ENCODE measurements around the gene EFR3B.
"Not testable (repeated sequence)": the region's sequence is repeated elsewhere in the genome, so short reads cannot be mapped to it uniquely, and the experiment has no call there.

The EFR3B gene

DNA sequence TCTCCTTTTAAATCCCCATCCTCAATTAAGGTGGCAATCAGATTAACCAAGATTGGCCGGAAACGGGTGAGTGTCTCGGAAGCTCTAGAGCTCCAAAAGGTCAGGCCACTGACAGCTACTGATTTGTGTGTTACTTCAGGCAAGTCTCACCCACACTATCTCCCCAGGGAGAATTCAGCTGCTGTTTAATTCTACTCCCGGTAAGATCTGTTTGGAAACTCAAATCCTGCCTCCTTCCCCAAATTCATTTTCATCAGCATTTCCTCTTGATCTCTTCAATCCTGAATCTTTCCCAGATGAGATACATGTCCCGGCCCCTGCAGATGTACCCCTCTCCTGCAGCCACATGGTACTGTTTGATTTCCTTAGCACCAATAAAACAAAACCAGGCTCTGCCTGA, 34.9 kb downstream of the EFR3B start:
- no peak for DNase-seq

DNA sequence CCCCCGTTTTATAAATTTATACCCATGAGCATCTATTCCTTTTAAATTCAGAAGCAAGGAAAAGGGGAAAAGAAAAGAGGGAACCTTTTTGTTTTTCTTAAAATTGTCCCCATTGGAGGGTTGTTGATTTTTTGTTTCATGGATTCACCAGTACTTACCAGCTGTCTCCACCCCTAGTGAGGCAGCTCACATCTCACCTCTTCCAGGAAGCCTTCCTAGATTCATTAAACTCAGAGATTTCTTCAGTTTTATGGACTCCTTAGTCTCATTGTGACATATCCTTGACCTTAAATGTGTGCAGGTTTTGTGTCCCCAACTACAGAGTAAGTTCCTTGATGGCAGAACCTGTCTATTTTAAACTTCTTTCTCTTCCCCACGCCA, 35.9 kb downstream of the EFR3B start:
- DNase-seq, result no peak

DNA sequence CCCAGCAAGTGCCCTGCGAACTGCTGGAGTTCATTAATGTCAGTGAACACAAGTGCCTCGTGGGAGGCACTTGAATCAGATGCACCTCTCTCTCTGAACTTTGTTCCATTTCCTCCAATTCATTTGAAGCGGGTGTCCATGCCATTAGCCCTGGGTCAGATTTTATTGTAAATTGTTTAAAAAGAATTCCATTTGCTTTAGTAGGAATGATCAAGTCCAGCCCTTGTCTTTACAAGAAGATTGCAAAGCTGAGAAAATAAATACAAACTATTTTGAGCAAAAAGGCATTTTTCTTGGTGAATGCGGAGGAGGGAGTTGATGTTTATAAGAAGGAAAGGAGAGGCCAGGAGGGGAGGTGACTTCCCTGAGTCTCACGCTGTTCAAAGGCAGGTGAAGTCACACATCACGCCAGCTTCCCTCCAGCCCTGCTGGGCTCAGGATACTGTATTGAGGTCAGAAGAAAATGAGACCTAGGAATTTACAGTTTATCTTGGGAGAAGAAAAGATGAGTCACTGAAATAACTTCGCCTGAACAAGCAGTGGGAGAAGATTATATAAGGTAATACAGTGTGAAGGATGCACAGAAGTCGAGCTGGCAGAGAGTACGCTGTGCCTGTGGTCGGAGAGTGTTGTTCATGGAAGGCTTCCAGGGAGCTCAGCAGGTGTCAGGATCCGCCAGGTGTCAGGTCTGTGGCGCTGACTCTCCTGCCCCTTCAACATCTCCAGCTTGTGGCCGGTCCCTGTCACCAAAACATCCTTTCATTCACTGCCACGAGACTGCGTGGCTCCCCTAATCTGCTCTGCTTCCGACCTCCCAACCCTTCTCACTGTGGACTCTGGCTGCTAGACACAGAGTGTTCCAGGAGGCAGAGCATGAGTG, 36.5 kb downstream of the EFR3B start:
- DNase-seq, result no peak

DNA sequence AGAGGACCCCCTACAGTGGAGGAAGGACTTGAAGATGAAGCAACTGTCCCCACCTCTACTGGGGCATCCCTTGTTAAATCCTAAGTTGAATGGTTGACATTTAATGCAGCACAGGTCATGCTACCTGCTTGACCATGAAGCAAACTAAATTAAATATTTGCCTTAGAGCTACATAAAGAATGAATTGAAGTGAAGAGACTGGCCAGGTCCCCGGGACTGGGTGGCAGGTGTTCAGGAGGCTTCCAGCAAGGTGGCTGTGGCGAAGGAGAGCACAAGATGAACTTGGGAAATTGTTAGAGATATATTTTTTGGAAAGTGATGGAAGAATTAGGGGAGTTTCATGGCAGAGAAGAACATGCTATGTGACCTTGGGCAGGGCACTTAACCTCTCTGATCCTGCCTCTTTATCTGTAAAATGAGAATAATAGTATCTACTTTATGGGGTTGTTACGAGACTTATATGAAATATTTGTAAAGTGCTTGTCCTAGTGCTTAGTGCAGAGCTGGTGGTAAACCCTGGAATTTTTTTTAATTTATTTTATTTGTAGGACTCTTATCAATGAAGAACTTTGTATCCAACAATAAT, 37.3 kb downstream of the EFR3B start:
- DNase-seq, result no peak

DNA sequence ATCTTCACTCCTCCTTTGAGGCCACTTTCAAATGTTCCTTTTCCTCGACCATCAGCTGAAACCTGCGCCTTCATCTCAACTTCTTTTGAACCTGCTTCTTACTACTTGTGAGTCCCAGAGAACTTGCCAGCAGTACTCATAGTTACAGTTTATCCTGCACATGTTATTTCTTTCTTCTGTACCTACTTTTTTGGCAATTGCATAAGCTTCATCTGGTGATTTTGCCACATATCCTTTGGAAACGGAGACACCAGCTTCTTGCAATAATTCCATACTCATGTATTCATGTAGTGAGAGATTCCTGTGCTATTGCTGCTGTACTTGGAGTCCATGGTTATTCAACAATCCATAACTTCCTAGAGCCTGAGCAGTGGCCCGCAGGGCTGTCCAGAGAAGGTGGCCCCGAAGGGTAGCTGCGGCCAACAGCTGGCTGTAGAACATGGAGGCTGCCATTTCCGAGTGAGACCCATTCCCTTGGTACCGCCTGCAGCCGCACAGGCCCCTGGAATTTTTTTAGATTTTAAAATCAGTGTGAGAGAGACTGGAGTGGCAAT, 39.4 kb downstream of the EFR3B start:
- DNase-seq, result no peak

DNA sequence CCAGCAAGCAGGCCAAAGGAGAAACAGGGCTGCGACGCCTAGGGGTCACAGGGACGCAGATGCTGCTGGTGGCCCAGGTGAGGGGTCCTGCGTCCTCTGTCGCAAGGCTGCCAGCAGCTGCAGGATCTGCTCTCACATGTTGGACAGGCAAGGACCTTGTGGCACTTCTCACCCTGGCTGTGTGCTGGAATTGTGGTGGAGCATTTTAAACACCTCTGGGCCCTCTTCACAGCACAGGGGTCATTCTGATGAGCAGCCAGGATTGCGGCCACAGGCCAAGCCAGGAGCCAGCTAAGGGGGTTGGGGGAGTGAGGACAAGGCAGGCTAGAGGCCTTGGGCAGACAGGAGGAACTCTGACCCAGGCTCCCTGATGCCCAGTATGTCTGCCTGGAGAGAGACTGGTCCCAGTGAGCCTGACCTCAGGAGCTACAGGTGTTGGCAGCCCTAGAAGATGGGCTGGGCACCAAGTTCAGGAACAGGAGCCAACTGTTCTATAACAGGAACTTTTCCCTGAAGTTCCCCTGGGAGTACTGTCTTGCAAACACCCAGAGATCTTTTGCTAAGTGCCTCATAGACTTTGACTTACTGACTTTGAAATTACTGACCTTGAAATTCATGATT, 40.2 kb downstream of the EFR3B start:
- DNase-seq, result no peak

DNA sequence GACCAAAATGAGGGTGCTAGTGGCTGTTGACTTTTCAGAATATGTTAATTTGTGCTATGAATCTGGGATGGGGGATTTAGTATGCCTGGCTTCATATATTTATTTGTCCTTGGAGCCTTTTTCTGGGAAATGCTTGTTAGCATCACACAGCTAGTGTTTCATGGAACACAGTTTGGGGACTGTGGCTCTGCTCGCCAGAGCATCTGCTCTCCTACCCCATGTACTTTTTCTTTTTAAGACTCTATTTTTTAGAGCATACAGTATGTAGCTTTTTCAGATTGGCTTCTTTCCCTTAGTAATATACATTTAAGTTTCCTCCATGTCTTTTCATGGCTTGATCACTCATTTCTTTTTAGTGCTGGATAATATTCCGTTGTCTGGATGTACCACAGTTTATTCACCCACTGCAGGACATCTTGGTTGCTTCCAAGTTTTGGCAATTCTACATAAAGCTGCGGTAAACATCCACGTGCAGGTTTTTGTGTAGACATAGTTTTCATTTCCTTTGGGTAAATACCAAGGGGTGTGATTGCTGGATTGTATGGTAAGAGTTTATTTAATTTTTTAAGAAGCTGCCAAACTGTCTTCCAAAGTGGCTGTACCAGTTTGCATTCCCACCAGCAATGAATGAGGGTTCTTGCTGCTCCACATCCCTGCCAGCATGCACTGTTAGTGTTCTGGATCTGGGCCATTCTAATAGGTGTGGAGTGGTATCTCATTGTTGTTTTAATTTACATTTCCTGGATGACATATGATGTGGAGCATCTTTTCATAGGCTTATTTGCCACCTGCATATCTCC, 44.1 kb downstream of the EFR3B start:
- no peak for DNase-seq

DNA sequence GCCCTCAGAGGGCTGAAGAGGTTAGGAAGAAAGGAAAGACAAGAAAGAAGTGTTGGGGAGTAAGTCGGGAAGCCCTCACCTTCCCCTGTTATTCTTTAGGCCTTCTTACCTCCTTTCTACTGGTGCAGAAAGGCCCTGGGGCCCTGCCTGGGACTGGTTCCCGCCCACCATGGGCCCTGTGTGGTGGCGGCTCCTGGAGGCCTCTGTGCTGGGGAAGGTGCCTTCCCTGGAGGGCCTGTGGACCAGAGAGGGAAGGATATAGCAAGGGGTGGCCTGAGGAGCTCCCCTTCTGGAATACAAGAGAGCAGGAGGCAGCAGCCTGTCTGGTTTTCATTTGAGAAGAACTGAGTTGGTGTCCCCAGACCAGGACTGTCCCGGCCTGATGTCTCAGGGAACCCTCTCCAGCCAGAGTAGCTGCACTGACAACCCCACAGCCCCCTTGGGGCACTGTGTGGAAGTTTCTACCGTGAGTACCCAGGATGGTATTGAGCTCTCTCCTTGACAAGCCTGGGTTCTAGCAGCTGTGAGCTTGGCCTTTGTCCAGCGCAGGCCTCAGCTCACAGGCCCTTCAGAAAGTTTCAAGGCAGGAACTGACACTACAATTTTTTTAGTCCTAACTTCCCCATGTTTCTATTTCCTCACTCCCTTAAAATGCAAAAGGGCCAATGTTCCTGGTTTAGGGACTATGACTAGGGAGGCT, 47.1 kb downstream of the EFR3B start:
- no peak for DNase-seq

DNA sequence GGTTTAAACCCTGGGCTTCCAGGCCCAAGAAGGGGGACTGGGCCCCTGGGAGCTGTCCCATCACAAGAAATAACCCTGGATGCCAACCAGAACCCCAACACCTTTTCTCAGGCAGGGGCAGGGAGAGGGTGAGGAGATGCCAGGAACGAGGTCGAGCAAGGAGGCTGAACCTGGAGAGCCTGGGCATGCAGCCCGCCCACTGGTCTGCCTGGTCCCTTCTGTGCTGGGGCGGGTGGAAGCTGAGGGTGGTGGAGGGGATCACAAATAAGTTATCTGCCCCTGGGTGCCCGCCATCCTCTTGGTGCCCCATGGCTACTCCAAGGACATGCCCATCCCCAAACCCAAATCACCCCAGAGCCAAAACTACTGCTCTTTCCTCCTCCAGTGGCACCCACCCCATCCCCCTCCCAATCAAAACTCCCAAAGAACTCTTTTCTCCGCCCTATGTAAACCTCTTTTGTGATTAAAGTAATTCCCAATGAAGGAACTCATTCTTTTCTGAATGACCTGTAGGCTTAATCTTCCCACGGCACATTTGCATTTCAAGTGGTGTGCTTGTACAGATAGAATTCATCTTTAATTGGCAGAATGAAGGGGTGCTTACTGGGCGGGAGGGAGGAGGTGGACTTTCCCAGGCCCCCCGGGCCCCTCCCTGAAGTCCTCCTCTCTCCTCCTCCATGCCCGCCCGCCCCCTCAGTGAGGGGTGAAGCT, 47.9 kb downstream of the EFR3B start:
- DNase-seq, result no peak

DNA sequence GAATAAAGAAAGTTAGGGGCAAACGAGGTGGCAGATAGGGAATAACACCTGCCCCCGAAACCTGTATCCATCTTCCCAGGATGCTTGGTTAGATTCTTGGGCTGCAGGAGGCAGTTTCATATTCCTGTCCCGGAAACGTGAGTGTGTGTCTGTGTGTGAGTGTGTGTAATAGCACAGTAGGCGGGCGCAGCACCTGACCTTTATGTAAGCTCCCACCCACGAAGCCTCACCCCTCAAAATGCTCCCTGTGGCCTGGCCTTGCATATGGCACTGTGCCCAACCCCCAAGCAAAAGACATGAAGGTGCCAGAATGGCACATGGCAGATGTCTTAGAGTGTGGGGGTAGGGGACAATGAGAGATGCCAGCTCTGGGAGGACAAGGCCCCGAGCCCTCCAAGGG, 48.9 kb downstream of the EFR3B start:
- DNase-seq, result no peak

DNA sequence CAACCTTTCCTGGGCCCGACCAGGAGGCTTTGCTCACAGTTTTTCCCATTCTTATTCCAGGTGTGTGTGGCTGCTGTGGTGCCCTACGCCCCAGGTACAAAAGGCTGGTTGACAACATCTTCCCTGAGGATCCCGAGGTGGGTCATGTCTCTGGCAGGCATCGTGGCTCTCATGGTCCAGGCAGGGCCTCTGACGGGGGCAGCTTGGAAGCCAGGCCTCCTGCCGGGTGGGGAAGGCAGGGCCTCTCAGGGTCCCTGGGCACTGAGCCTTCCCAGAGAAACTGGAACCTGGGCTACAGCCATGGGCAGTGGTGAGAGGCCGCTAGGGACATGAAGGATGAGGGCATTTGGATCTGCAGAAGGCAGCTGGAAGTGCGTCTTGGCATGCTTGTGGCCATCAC, 49.4 kb downstream of the EFR3B start:
- no peak for DNase-seq

DNA sequence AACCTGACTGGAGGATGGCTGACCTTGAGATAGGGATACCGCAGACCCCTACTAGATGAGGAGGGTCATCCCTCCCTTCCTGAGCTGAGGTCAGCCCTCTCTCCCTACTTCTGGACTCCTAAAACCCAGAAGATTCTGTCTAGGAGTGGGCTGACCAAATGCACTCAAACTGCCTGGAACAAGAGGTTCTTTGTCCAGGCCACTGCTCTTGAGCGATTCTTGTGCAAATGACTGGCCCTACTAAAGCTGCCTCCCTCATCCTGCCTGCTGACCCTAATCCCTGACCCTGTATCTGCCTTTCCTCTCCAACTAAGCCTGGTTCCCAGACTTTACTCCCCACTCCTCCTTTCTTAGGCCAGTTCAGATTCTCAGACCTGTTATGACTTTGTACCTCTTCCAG, 56.2 kb downstream of the EFR3B start:
- no peak for DNase-seq

DNA sequence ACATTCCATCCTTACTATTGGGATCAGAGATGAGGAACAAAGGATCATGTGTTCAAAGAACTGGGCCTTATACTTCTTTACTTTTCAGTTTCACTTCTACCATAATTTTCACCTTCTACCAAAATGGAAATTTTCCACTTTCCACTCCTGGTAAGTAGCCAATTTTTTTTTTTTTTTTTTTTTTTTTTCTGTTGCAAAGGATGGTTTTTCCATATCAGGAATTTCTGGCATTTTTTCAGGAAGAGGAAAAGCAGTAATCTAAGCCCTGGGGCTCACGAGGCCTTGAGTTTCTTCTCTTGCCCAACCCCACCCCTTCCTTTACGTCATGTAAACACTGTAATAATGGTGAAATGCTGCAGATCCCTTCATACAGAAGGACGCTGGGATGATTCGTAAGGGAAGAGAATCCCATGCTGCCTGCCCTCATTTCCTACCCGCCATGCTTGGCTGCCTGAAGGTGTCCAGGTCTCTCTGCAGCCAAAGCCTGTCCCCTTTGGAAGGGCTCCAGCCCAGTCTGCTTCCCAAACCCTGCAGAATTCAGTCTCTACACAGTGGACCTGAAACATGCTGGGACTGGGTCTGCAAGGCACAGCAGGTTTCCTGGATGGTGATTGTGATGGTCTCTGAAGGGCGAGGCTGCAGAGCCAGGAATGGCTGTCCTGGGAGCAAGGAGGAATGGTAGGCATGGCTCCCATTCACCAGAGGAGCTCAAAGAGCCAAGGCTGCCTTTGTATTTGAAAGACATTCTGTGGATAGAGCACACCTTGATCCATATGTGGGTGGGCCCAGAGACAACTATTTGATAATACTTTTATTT, 57.0 kb downstream of the EFR3B start:
- no peak for DNase-seq

DNA sequence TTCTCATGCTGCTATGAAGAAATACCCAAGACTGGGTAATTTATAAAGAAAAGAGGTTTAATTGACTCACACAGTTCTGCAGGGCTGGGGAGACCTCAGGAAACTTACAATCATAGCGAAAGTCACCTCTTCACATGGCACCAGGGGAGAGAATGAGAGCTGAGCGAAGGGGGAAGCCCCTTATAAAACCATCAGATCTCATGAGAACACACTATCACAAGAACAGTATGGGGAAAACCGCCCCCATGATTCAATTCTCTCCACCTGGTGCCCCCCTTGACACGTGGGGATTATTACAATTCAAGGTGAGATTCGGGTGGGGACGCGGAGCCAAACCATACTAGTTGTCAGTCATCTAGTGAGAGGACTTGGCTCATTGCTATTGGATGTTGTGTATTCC, 60.5 kb downstream of the EFR3B start:
- DNase-seq, result not testable (repeated sequence)

DNA sequence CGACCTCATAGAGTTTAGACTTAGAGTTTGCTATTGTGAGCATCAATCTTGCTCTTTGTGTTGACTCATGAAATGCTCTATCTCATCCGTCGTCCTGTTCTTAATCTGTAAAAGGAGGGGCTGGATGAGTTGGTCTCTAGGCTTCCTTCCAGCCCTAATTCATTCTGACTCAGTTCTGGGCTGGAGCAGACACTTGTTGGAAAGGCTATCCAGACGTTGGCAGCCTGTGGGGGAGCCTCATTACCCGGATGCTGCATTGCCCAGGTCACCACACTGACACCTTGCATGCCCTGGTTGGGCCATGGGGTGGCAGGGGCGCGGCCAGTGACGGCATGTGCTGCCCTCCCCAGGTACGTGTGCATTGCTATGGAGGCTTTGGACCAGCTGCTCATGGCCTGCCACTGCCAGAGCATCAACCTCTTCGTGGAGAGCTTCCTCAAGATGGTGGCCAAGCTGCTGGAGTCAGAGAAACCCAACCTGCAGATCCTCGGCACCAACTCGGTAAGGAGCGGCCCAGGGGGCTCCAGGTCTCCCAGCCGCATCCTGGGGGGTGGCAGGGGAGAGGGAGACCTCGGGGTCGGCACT, 61.5 kb downstream of the EFR3B start:
- no peak for DNase-seq

DNA sequence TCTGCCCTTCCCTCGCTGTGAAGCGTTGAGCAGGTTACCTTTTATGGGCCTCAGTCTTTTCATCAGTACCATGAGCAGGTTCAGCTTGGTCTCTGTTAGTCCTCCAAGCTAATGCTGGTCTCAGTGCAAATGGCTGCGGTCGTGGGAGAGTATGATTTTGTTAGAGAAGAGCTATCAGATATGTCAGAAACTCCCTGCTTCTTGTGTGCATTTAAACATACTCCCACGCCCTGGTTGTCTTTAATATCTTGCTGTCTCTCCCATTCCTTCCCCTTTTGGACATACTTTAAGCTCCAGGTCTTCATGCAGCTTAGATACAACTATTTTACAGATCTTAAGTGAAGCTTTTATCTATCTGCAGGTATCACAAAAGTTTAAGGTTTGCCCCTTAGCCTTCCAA, 62.9 kb downstream of the EFR3B start:
- DNase-seq, result no peak

DNA sequence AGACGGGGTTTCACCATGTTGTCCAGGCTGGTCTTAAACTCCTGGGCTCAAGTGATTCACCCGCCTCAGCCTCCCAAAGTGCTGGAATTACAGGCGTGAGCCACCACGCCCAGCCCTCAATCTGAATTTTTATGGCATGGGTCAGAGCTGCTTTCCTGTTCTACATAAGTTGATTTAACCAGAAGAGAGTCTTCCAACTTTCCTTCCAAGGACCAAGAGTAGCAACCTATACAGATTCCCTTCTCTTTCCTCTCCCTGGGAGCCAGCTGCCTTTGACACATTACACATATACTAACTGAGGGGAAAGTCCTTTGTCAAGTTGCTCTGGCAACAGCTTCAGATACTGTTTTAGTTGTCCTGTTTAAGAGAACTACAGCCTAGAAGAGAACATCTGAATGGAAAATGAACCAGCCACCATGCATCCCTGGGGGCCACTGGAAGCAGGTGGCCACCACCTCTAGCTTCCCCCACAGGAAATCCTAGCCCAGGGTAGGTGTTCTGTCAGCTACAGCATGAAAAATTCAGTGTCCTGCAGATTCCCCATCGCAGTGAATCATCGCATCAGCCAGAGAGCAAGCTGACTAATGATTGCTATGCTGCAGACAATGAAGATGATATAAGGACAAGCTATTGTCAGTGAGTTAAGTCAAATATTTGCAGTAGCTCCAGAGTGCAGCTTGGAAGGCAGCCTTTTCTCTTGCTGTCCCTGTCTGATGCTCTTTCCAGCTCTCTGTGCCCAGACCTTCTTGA, 63.6 kb downstream of the EFR3B start:
- DNase-seq, result no peak

DNA sequence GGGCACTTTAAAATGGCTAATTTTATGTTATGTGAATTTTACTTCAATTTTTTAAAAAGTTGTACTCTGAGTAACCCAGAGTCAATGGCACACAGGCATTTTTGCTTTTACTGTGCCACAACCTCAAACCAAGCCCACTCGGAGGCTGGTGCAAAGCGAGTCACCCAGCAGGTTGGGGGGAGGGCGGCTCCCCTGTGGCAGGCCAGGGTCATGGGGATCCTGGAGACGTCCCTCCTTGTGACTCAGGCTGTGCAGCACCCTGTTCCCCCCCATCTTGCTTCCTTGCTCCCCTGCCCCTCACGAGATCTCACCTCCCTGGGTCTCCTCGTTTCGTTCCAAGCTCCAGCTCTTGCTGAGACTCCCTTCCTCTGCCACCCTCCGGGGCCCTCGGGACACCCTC, 67.9 kb downstream of the EFR3B start:
- DNase-seq, result no peak

DNA sequence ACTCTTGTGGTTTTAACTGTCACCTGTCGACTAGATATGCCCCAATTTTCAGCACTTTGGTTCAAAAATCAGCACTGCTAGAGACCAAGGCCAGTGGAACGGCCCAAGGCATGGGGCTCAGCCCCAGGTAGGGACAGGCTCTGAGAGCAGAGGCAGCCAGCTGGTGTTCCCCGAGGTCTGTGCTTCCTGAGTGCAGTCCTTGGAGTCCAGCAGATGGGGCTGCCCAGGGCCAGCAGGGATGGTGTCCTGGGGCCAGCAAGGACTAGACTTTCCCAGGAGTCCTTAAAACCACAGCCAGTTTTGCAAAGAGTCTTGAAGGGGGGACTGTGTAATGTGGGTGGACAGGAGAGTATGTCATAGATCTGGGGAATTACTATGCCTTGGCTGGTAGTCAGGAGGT, 70.2 kb downstream of the EFR3B start:
- DNase-seq, result no peak
